GM12875 (cell line): Measurements from ENCODE around the gene SFXN3.

Experiments used
- H3K4me3 ChIP-seq: one replicate; pipeline ENCODE4 v1.5.1; 2011; ENCODE audit warnings: low read depth, low read length, control low read depth
- TF ChIP-seq, protein P1 (sequence below): IDR thresholded peaks from 2 replicates; pipeline ENCODE4 v1.5.1; 2011; ENCODE audit warnings: low read depth, mild to moderate bottlenecking, control low read depth, inconsistent platforms, low read length, moderate library complexity, borderline replicate concordance; ENCODE audit not compliant: insufficient read depth

SFXN3 gene

DNA sequence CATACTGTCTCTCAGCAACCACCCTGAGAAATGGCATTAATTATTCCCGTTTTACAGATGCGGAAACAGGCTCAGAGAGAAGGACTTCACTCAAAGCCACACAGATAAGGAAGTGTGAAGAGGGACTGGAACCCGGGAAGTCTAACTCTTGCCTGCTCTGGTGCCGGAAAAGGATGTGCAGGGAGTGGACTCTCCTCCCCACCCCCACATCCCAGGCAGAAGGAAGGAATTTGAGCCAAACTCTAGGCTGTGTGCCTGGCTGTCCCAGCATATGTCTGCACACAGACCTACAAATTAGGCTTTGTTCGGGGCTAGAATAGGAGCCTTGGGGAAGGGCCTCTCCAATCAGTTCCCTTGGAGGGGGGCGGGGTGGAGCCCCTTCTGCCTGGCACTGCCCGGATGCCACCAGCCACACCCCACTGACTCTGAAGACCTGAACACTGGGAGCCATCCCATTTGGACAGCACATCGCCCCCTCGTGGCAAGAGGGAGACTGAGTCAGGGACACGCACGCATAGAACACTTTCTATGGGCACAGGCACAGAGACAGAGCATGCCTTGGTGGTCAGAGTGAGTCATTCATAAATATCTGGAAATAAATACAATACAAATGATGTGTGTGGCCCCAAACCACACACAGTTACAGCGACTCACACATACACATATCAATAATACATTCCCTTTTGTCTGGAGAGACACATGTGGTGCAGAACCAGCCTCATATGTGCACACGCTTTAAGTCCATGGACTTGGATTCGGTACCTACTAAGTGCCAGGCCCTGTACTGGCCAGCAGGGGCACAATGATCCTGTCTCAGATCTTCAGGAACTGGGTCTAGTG is 18.3 kb upstream of the SFXN3 start:
- TF ChIP-seq, protein P1, sequence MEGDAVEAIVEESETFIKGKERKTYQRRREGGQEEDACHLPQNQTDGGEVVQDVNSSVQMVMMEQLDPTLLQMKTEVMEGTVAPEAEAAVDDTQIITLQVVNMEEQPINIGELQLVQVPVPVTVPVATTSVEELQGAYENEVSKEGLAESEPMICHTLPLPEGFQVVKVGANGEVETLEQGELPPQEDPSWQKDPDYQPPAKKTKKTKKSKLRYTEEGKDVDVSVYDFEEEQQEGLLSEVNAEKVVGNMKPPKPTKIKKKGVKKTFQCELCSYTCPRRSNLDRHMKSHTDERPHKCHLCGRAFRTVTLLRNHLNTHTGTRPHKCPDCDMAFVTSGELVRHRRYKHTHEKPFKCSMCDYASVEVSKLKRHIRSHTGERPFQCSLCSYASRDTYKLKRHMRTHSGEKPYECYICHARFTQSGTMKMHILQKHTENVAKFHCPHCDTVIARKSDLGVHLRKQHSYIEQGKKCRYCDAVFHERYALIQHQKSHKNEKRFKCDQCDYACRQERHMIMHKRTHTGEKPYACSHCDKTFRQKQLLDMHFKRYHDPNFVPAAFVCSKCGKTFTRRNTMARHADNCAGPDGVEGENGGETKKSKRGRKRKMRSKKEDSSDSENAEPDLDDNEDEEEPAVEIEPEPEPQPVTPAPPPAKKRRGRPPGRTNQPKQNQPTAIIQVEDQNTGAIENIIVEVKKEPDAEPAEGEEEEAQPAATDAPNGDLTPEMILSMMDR, result peak; percentile 76
- no peak overlapping the region for H3K4me3 ChIP-seq

DNA sequence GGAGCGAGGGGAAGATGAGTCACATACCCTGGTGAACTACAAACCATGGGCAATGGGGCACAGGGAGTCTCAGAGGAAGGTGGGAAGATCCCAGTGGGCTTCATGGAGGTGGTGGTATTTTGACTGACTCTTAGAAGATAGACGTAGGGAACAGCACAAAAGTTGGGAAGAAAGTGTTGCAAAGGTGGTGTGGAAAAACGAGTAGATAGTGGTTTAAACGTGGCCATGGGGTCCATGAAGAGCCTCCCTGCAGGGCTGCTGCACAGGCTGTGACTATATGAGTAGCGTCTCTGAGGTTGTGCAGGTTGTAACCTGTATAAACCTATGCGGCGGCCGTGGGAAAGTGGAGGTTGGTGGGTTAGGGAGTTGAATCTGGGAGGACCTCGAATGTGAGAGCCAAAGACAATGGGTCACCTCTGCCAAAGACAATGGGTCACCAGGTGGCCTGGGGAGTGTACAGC is 17.6 kb upstream of the SFXN3 start:
- H3K4me3 ChIP-seq, result no peak overlapping the region

DNA sequence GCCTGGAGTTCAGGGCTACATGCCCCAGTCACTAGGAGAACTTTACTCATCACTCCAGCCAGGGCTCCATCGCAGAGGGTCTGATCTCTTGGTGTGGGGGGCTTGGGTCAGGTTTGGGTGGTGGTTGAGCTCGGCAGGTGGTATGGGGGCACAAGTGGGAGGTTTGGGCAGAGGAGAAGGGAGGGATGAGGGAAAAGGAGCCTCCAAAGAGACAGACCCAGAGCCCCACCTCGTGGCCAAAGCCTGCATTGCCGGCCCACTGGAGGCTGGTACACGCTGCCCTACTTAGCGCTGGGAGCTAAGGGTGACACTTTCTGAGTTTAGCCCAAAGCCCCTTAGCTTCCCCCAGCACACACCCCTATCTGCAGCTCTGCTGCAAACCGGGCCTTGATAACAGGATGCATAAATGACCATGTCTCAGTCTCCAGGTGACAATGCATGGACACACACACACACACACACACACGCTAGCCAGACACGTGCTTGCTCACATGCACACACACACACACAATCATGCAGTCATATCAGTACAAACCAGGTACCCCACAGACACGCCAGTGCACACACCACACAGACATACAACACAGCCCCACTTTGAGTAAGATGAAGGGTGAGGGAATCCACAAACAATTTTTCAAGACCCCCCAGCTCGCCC is 16.7 kb upstream of the SFXN3 start:
- H3K4me3 ChIP-seq, result no peak overlapping the region
- TF ChIP-seq, protein P1, result peak; percentile 98

More for the DNA sequence above, 17.6 kb upstream of the SFXN3 start:
- TF ChIP-seq, protein P1, result no peak

DNA sequence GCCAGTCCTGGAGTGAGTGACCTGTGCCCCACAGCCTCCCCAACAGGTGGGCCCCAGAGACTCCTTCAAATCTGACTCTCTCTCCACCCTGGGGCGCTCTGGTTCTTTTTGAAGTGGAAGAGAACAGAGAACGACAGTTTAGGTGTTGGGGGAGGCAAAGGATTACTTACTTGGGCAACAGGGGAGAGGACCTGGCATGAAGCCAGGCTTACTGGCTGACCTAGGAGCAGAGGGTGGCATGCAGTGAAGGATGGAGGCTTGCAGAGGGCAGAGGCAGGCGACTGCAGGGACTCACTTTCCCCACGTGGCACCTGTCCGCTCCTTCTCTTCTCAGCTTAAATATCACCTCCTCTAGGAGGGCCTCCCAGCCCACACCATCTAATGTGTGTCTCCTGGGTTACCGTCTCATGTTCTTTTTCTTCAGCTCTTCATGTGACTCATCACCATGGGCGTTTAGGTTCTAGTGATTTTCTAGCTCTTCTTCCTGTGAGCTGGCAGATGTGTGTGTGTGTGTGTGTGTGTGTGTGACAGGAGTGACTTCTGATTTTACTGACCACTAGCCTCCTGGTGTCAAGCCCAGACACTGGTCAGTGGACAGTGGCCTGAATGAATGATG is 16.0 kb upstream of the SFXN3 start:
- TF ChIP-seq, protein P1, result no peak

DNA sequence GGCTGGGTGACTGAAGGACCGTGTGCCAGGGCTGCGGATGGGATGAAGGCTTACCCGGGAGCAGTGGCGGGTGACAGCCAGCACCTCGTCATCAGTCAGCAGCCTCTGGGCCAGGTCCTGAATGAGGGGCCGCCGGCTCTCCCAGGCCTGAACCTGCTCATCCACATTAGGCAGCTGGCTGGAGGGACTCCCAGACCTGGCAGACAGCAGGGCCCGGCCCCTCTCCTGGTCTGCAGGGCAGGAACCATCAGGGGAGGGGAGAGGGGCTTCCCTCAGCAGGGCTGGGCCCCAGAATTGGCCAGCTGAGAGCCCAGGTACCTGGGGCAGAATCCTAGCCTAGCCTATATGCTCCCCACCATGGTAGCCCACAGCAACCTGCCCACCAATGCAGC is 15.5 kb upstream of the SFXN3 start:
- TF ChIP-seq, protein P1, result no peak
- H3K4me3 ChIP-seq, result no peak overlapping the region

More for the DNA sequence above, 16.0 kb upstream of the SFXN3 start:
- H3K4me3 ChIP-seq, result no peak overlapping the region

DNA sequence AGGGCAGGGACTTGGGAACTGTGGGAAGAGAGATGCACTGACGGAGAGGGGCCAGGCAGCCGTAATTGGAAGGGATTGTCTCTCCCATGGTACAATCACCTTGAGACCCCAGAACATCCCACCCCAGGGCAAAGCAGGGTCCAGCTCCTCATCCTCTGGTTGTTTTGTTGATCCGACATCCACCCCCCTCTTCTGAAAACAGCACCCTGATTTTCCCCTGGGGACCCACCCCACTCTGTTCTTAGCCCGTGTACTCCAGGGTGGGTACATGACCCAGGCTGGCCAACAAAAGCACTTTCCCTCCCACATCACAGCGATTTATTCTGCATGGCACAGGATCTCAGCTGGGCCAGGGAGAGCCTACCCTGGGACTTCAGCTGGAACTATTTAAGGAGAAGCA is 14.2 kb upstream of the SFXN3 start:
- no peak overlapping the region for H3K4me3 ChIP-seq
- TF ChIP-seq, protein P1, result no peak
